Fibroblast of skin of scalp (primary cell): ENCODE results near the gene UNC5CL.
"Not testable (repeated sequence)": the region's sequence is repeated elsewhere in the genome, so short reads cannot be mapped to it uniquely, and the experiment has no call there.

Source experiments
- DNase-seq: peaks from one replicate; pipeline ENCODE4 v3.0.0-alpha.2; 2013

The UNC5CL gene

GRCh38 chr6:41037107-41037900 is 1.7 kb downstream of the UNC5CL start:
- DNase-seq: no peak

- DNase-seq: no peak
Measured at GRCh38 chr6:41036601-41037000, 2.4 kb downstream of the UNC5CL start.

GRCh38 chr6:41036186-41036585 is 2.8 kb downstream of the UNC5CL start:
- no peak for DNase-seq

- DNase-seq: no peak
Measured at GRCh38 chr6:41033776-41034175, 5.2 kb downstream of the UNC5CL start.

- DNase-seq: no peak
Measured at GRCh38 chr6:41032830-41033229, 6.2 kb downstream of the UNC5CL start.

- no peak for DNase-seq
Measured at GRCh38 chr6:41028561-41029412, 10.2 kb downstream of the UNC5CL start.

GRCh38 chr6:41027799-41028560 is 11.0 kb downstream of the UNC5CL start:
- peak; percentile 70 for DNase-seq

GRCh38 chr6:41027241-41027640 is 11.8 kb downstream of the UNC5CL start:
- no peak for DNase-seq

- DNase-seq: no peak
Measured at GRCh38 chr6:41025966-41026530, 13.0 kb downstream of the UNC5CL start.

GRCh38 chr6:41023114-41023513 is 15.9 kb downstream of the UNC5CL start:
- DNase-seq: no peak

- no peak for DNase-seq
Measured at GRCh38 chr6:41022294-41022693, 16.7 kb downstream of the UNC5CL start.

GRCh38 chr6:41021832-41022231 is 17.2 kb downstream of the UNC5CL start:
- peak; percentile 64 for DNase-seq

- DNase-seq: no peak
Measured at GRCh38 chr6:41017663-41018062, 21.4 kb downstream of the UNC5CL start.

- DNase-seq: not testable (repeated sequence)
Measured at GRCh38 chr6:41015860-41016259, 23.2 kb downstream of the UNC5CL start.

GRCh38 chr6:41014780-41015179 is 24.2 kb downstream of the UNC5CL start:
- DNase-seq: no peak

GRCh38 chr6:41013466-41014153 is 25.4 kb downstream of the UNC5CL start:
- DNase-seq: no peak

GRCh38 chr6:41011673-41012072 is 27.3 kb downstream of the UNC5CL start:
- DNase-seq: no peak

- no peak for DNase-seq
Measured at GRCh38 chr6:41009669-41010068, 29.4 kb downstream of the UNC5CL start.

GRCh38 chr6:41008011-41008410 is 31.0 kb downstream of the UNC5CL start:
- no peak for DNase-seq

- DNase-seq: not testable (repeated sequence)
Measured at GRCh38 chr6:41006980-41007379, 32.0 kb downstream of the UNC5CL start.

GRCh38 chr6:41006217-41006616 is 32.8 kb downstream of the UNC5CL start:
- peak; percentile 51 for DNase-seq

- DNase-seq: no peak
Measured at GRCh38 chr6:41002168-41002567, 36.9 kb downstream of the UNC5CL start.
